Neuronal stem cell (in vitro differentiated cells): ENCODE measurements around the gene TMEM220.

Source experiments
- DNase-seq: peaks from one replicate; pipeline ENCODE4 v3.0.0-alpha.2; 2013; ENCODE audit warnings: low spot score
- H2AFZ ChIP-seq: one replicate; pipeline ENCODE4 v1.6.1; 2013; ENCODE audit warnings: mild to moderate bottlenecking, low read length, inconsistent platforms
- H2AK5ac ChIP-seq: 2 replicates; pipeline ENCODE4 v1.6.1; 2013; ENCODE audit warnings: low read depth, mild to moderate bottlenecking, inconsistent platforms, low read length, moderate library complexity, mixed read lengths
- H2BK120ac ChIP-seq: 2 replicates; pipeline ENCODE4 v1.6.1; 2013; ENCODE audit warnings: low read depth, mild to moderate bottlenecking, inconsistent platforms, low read length, moderate library complexity, mixed read lengths
- H2BK12ac ChIP-seq: one replicate; pipeline ENCODE4 v1.6.1; 2013; ENCODE audit warnings: low read length, inconsistent platforms
- H2BK15ac ChIP-seq: 2 replicates; pipeline ENCODE4 v1.6.1; 2013; ENCODE audit warnings: mild to moderate bottlenecking, low read length, inconsistent platforms, mixed read lengths
- H2BK5ac ChIP-seq: one replicate; pipeline ENCODE4 v1.6.1; 2013; ENCODE audit warnings: inconsistent platforms, mild to moderate bottlenecking, low read length, moderate library complexity
- H3K14ac ChIP-seq: one replicate; pipeline ENCODE4 v1.6.1; 2013; ENCODE audit warnings: low read length, inconsistent platforms
- H3K18ac ChIP-seq: 2 replicates; pipeline ENCODE4 v1.6.1; 2013; ENCODE audit warnings: low read length, inconsistent platforms
- H3K23ac ChIP-seq: 2 replicates; pipeline ENCODE4 v1.6.1; 2013; ENCODE audit warnings: low read depth, mild to moderate bottlenecking, mixed read lengths, low read length, inconsistent platforms; ENCODE audit not compliant: poor library complexity
- H3K27ac ChIP-seq: replicated peaks from 3 replicates; pipeline ENCODE4 v1.5.1; 2013; ENCODE audit warnings: low read length, inconsistent platforms
- H3K27me3 ChIP-seq, 3 experiments: 2 replicates each; pipeline ENCODE4 v1.6.1; 2013; ENCODE audit warnings: low read length in 3 of 3, mild to moderate bottlenecking in 2 of 3, inconsistent platforms in 1 of 3, low read depth in 1 of 3, mixed read lengths in 1 of 3, moderate library complexity in 1 of 3; ENCODE audit not compliant: control insufficient read depth in 3 of 3, insufficient read depth in 3 of 3
- H3K36me3 ChIP-seq, 2 donors: replicated peaks in 1 of 2; 2 replicates each; pipeline ENCODE4 v1.6.1; 2013; ENCODE audit warnings: low read length in 2 of 2; ENCODE audit not compliant: control insufficient read depth in 2 of 2, insufficient read depth in 2 of 2
- H3K4ac ChIP-seq: 2 replicates; pipeline ENCODE4 v1.6.1; 2013; ENCODE audit warnings: inconsistent platforms, mild to moderate bottlenecking, low read length, moderate library complexity
- H3K4me1 ChIP-seq, 2 donors: 1 replicate in 1 of 2; 2 replicates in 1 of 2; pipeline ENCODE4 v1.6.1; 2013; ENCODE audit warnings: low read length in 2 of 2, low read depth in 1 of 2; ENCODE audit not compliant: control insufficient read depth in 2 of 2, insufficient read depth in 1 of 2
- H3K4me2 ChIP-seq: one replicate; pipeline ENCODE4 v1.6.1; 2013; ENCODE audit warnings: mild to moderate bottlenecking, low read length, inconsistent platforms; ENCODE audit not compliant: insufficient read depth, poor library complexity, severe bottlenecking
- H3K4me3 ChIP-seq, 2 donors: 2 replicates each; pipeline ENCODE4 v1.5.1; 2013; ENCODE audit warnings: low read length in 2 of 2, mild to moderate bottlenecking in 2 of 2, inconsistent platforms in 1 of 2, moderate library complexity in 1 of 2
- H3K79me1 ChIP-seq: one replicate; pipeline ENCODE4 v1.6.1; 2013; ENCODE audit warnings: low read depth, mild to moderate bottlenecking, inconsistent platforms, low read length, moderate library complexity
- H3K9ac ChIP-seq: one replicate; pipeline ENCODE4 v1.6.1; 2013; ENCODE audit warnings: mild to moderate bottlenecking, low read depth, low read length, inconsistent platforms; ENCODE audit not compliant: poor library complexity
- H3K9me3 ChIP-seq, 2 donors: replicated peaks in 1 of 2; 2 replicates each; pipeline versions ENCODE3 to v1.6.1; 2013; ENCODE audit warnings: low read length in 2 of 2, mild to moderate bottlenecking in 2 of 2, inconsistent platforms in 1 of 2, low read depth in 1 of 2, mixed read lengths in 1 of 2, moderate library complexity in 1 of 2; ENCODE audit not compliant: control insufficient read depth in 2 of 2, insufficient read depth in 1 of 2
- H4K8ac ChIP-seq: one replicate; pipeline ENCODE4 v1.6.1; 2013; ENCODE audit warnings: low read depth, mild to moderate bottlenecking, inconsistent platforms, low read length, moderate library complexity
- H4K91ac ChIP-seq: one replicate; pipeline ENCODE4 v1.6.1; 2013; ENCODE audit warnings: low read length, low read depth, mild to moderate bottlenecking, inconsistent platforms; ENCODE audit not compliant: poor library complexity
- WGBS, 2 donors: extraction: QIAGEN DNeasy Blood & Tissue Kit; methylation state at CpG; one replicate each; pipeline ENCODE4 v1.1.7; 2013; ENCODE audit warnings: missing lambda C conversion rate in 2 of 2, mixed read lengths in 1 of 2; ENCODE audit not compliant: insufficient read length in 2 of 2, insufficient replicate concordance in 1 of 2; ENCODE audit errors: extremely low coverage in 2 of 2; 5-methylcytosine and 5-hydroxymethylcytosine counted together

Gene TMEM220

DNA sequence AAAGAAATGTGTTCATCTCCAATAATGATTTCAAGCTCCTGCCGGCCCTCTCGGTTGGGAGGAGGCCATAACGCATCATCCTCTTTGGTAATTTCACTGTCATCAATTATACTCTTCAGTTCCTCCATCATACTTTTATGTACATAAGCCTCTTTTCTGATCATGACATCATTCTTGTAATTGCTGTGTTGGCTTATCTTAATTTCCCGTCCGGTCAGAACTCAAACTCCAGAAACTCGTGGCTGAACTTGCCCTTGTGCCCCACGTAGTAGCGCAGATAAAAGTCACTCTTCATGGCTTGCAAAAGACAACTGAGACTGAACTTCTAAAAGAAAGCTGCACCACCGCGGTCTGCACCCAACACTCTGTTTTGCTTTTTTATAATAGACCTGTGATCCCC is 13.6 kb downstream of the TMEM220 start:
- no peaks in the 10 kb centered on the region for H3K4me1 ChIP-seq
- no peaks in the 10 kb centered on the region for H3K9me3 ChIP-seq
- no peaks in the 10 kb centered on the region for H3K27me3 ChIP-seq
- H3K4me3 ChIP-seq: no peak overlapping the region
- no peak overlapping the region for H3K4me2 ChIP-seq
- no peak for DNase-seq
- no peak overlapping the region for H3K9ac ChIP-seq
- H3K4ac ChIP-seq: no peak overlapping the region
- H3K27ac ChIP-seq: no peak overlapping the region
- no CpG with 5 or more reads among the region's 10 CpGs for WGBS, 2 donors
- no peak overlapping the region for H2AFZ ChIP-seq
- H3K14ac ChIP-seq: no peak overlapping the region
- H2BK5ac ChIP-seq: no peak overlapping the region
- no peak overlapping the region for H4K91ac ChIP-seq
- no peak overlapping the region for H2BK120ac ChIP-seq
- H3K79me1 ChIP-seq: no peaks in the 10 kb centered on the region
- H3K23ac ChIP-seq: no peak overlapping the region
- no peak overlapping the region for H2BK12ac ChIP-seq
- H4K8ac ChIP-seq: no peak overlapping the region
- peaks cover 4 to 19% of the 10 kb centered on the region in 2 donors for H3K36me3 ChIP-seq
- no peak overlapping the region for H2AK5ac ChIP-seq
- no peak overlapping the region for H2BK15ac ChIP-seq
- no peak overlapping the region for H3K18ac ChIP-seq

DNA sequence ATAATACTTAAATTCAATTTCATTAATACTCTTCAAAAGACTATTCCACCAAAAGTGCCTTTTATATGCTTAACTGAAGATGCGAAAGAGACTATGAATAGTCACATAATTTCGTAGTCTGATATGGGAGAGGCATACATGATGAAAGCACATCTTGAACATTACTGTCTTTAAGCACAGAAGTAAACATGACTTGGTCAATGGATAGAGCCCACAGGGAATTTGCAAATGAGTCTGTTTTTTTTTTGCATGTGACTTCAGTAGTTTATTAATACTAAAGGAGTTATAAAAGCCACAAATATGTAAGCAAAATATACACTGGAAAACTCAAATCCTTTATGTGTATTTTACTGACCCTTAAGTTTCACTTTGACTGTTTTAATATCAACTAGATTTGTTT is 16.5 kb downstream of the TMEM220 start:
- Histone ChIP-seq H3K18ac (no peak overlapping the region), H2BK5ac (no peak overlapping the region), H3K4me3 (no peak overlapping the region), H3K79me1 (no peaks in the 10 kb centered on the region), H3K14ac (no peak overlapping the region), H3K9ac (no peak overlapping the region), H3K4me1 (no peaks in the 10 kb centered on the region), H3K9me3 (no peaks in the 10 kb centered on the region), H3K27me3 (no peaks in the 10 kb centered on the region), H3K4me2 (no peak overlapping the region), H3K4ac (no peak overlapping the region), H2AFZ (no peak overlapping the region), H3K23ac (no peak overlapping the region), H2BK12ac (no peak overlapping the region), H3K27ac (no peak overlapping the region), H4K91ac (no peak overlapping the region), H2BK120ac (no peak overlapping the region), H3K36me3 (peaks cover 12 to 44% of the 10 kb centered on the region in 2 donors), H2BK15ac (no peak overlapping the region), H2AK5ac (no peak overlapping the region), H4K8ac (no peak overlapping the region)
- WGBS, 2 donors: no CpG with 5 or more reads among the region's 2 CpGs
- DNase-seq: no peak

DNA sequence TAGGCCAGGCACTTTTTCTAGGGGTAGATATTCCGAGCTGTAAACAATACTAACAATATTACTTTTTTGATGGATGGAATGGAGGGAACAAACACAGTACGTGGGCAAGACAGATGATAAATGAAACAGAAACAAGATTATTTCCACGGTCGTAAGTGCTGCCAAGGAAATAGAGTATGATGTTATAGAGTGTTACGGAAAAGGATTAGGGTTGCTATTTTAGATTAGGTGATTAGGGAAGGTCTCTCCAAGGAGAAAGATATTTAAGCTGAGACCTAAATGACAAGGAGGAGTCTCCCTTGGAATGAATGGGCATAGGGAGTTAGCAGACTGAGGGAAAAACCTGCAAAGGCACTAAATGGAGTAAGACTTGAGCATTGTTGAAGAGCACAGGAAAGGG is 24.1 kb downstream of the TMEM220 start:
- Histone ChIP-seq H2BK120ac (no peak overlapping the region), H3K18ac (no peak overlapping the region), H2BK5ac (no peak overlapping the region), H3K4ac (no peak overlapping the region), H2BK12ac (no peak overlapping the region), H3K4me1 (peaks cover 0 to 2% of the 10 kb centered on the region in 2 donors), H3K27ac (no peak overlapping the region), H3K4me2 (no peak overlapping the region), H3K9ac (no peak overlapping the region), H4K91ac (no peak overlapping the region), H3K14ac (no peak overlapping the region), H2AFZ (no peak overlapping the region), H2AK5ac (no peak overlapping the region), H3K4me3 (no peak overlapping the region), H4K8ac (no peak overlapping the region), H3K79me1 (no peaks in the 10 kb centered on the region), H3K36me3 (peaks cover 17 to 56% of the 10 kb centered on the region in 2 donors), H2BK15ac (no peak overlapping the region), H3K9me3 (no peaks in the 10 kb centered on the region), H3K23ac (no peak overlapping the region), H3K27me3 (no peaks in the 10 kb centered on the region)
- WGBS, 2 donors: 100% methylated on average over 1 of the region's 5 CpGs
- DNase-seq: no peak

DNA sequence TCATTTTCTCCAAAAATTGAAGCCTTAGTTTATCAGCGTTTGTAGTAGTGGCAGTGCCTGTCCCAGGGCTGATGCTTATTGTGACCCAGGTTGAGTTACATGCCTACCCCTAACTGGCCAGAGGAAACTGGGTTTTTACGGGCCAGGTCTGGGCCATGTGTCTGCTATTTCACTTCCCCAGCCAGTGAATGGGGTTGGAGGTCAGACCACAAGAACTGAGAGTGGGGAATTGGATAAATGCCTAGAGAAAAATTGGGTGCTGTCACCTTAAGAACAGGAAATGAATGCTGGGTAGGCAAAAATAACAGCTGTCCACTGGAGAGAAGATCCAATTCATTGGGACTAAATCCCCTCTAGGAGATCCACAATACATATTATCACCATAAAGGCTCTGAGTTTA is 27.2 kb downstream of the TMEM220 start:
- no peak overlapping the region for H3K9ac ChIP-seq

More for the DNA sequence above, 27.2 kb downstream of the TMEM220 start:
- H3K27me3 ChIP-seq: no peaks in the 10 kb centered on the region
- no peak overlapping the region for H3K23ac ChIP-seq
- H2BK120ac ChIP-seq: no peak overlapping the region
- no peak overlapping the region for H4K91ac ChIP-seq
- peaks cover 7 to 31% of the 10 kb centered on the region in 2 donors for H3K36me3 ChIP-seq
- no peak overlapping the region for H3K27ac ChIP-seq
- no peak overlapping the region for H2AFZ ChIP-seq
- H3K4ac ChIP-seq: no peak overlapping the region
- no peak overlapping the region for H4K8ac ChIP-seq
- no peak overlapping the region for H2BK12ac ChIP-seq
- H3K4me1 ChIP-seq: peaks cover 2 to 3% of the 10 kb centered on the region in 2 donors
- H3K9me3 ChIP-seq: no peaks in the 10 kb centered on the region
- no peak overlapping the region for H2BK5ac ChIP-seq
- H3K18ac ChIP-seq: no peak overlapping the region
- no CpG with 5 or more reads among the region's 2 CpGs for WGBS, 2 donors
- H3K4me3 ChIP-seq: no peak overlapping the region
- H3K79me1 ChIP-seq: peaks cover 2% of the 10 kb centered on the region
- H3K4me2 ChIP-seq: no peak overlapping the region
- peak overlapping the region; percentile 21 for H3K14ac ChIP-seq
- H2AK5ac ChIP-seq: no peak overlapping the region
- no peak for DNase-seq
- no peak overlapping the region for H2BK15ac ChIP-seq
